HT1080 (cell line): ENCODE data around the gene HDAC3. TPM values are rescaled to one million over a fixed set of nuclear protein-coding genes. Genes with fewer than 3 reads are reported as not detected.

Experiments
- DNase-seq: peaks from one replicate; pipeline ENCODE4 v3.0.0-alpha.2; 2015; ENCODE audit warnings: low read depth
- small RNA-seq: library from RNA; depleted of rRNA; stranded (forward); fragments of <200 nt; gene quantifications from one replicate; pipeline ENCODE3, GENCODE V24; 2014
- total RNA-seq: library from RNA; depleted of rRNA; stranded (reverse); fragments of >200 nt; shearing (Covaris generic); gene quantifications from 2 replicates; pipeline ENCODE4 v1.2.3, GENCODE V29; 2014; rRNA removed

The HDAC3 gene
- total RNA-seq, 1 experiment from 2014 or later, result 104 TPM

DNA sequence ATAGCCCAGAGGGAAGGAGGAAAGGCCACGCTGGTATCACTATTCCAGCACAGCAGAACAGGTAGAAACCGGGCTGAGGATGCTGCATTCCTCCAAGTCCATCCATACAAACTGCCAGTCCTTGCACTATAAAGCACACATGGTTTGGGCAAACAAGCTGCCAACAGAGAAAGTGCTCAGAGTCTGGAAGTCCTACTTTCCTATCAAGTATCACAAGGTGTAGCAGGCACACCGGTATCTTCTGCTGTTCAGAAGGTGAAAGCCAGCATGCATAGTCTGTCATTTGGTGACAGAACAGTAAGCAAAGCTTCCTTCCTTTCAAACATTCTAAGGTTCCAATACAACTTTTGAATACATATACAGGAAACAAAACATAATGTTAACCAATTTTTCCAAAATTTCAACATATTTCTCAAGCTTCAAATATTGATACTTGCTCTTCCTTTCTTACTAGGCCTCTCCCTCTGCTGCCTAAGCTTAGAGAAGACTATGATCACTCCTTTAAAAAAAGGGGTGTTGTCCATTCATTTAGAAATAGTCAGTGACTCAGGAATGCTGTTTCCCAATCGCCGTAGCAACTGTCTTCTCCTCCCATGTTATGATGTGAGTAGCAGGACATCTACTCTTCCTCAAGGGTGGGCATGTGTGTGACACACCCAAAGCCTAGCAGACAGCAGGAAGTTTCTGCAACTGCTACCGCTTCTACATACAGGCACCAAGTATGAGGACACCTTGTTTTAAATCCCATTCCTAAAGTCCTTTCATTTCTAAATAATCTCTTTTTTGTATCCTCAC, 32.5 kb downstream of the HDAC3 start:
- peak; percentile 97 for DNase-seq

DNA sequence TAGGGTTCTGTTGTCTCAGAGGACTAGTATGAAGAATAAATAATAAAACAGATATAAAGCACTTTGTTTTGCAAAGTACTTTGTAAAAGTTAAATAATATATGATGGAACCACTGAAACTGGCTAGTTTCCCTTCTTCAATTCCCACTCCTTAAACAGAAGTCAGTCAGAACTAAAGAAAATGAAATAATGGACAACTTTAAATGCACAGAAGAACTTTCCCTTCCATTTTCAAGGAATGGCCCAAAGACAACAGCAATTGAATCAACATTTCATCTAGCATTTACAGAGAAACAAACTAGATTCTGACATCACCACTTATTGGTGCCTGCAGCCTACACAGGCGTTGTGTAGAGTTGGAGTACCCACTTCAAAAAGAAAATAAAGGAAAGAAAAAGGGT, 34.0 kb downstream of the HDAC3 start:
- DNase-seq, result no peak

DNA sequence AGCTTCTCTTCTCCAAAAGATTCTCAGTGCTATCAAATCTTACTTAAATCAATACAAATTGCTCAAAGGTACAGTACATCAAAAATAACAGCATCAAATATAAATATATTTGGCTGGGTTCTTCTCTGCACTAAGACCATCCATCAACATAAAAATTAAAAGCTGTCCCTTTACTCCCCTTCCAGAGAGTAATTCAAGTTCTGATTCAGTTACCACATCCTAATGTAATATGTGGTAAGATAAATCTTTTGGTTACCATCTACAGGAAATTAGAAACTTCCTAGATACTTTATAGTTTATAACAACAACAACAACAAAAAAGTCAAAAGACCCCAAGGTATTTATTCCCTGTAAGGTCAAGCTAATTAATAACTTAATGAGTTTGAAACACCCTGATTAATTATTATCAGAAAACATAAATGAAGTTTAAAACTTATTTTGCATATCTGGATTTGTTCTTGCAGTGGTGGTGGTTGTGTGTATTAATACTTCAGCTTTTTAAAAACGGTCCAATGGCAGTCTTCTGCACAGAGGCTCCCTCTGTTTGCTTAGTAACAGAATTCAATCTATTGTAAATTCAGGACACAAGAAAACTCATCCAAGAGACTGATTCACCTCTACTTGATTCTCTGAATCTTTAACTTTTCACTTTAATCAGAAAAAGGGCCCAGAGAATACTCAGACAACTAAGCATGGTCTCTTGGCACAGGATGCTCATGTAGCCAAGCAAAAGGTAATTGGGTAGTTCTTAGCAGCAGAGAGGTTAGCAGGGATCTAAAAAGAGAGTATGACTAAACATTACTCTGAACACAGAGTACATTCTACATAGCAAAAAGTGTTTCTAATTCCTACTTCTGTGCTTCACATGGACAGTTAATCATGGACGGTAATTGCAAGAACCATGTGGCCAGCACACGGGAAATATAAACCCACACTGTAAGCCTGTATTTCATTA, 38.0 kb downstream of the HDAC3 start:
- DNase-seq, result peak; percentile 48

DNA sequence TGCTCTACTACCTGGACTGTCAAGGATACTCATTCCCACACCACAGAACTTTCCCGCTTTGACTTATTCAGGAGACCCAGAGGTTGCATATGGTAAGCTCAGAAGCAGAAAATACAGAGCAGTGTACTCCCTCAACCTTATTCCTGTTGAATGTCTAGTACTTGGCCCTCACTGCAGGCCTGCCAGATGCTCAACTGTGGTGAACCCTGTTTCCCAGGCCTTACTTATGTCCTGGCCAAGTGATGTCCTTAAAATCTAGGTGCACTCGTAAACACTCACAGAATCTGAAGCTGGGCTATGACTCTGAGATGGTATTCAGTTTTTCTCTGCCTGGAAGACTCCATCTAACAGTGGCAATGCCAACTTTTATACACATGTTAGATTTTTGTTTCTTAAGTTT, 38.8 kb downstream of the HDAC3 start:
- no peak for DNase-seq

DNA sequence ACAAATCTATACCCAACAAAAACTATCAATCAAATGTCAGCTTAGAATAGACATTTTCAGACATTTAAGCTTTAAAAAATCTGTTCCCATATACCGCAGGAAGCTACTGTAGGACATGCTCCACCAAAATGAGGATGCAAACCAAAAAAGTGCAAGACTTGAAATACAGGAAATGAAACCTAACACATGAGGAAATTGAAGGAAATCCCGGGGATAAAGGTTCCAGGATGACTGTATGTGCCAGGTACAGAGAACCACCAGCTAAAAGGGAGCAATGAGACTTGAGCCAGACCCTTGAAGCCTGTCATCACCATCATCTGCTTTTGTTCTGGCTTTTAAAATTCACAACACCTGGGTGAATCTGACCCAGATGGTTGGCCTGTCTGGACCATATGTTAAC, 39.3 kb downstream of the HDAC3 start:
- DNase-seq, result peak; percentile 34

DNA sequence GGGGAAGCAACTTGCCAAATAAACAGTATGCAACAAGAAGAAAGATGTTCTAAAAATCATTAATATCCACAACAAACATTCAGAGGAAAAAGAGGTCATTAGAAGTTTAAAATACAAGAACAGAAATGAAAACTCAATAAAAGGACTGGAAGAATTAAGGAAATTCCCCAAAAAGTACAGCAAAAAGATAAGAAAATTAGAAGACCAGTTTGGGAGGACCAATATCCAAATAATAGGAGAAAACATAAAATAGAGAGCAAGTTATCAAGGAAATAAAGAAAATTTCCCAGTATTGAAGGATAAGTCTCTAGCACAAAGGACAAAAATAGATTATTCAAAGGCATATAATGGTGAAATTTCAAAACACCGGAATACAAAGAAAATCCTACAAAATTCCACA, 39.8 kb downstream of the HDAC3 start:
- no peak for DNase-seq

DNA sequence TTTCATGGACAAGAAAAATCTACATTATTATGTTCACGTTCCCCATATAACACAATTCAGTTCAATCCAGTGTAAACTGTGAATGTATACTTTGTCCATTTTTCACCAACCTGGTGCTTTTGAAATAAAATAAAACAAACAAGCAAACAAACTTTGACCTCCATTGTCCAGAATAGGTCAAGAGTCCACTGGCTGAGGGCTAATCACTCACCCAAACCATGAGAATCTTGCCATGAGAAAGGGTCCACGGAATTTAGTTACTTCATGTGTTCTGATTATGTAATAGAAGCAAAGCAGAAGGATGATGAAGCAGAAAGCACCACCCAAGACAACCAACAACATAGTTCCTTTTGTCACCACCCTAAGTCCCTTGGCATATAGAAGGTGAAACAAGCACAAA, 46.5 kb downstream of the HDAC3 start:
- no peak for DNase-seq

DNA sequence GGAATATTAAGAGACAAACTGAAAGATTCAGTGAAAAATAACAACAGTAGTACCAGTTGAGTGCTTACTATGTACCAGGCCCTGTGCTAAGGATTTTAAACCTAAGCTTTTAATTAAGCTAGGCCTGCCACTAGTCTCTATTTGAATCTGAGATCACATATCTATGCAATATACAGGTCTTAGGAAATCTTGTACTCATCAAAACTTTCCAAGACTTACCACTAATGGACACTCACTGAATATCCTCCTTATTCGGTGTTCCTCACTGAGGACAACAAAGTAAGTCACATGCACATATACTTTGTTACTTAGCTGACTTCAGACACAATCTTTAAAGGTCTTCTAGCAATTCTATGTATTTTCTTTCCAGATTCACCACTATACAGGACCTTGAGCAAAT, 50.4 kb downstream of the HDAC3 start:
- no peak for DNase-seq

DNA sequence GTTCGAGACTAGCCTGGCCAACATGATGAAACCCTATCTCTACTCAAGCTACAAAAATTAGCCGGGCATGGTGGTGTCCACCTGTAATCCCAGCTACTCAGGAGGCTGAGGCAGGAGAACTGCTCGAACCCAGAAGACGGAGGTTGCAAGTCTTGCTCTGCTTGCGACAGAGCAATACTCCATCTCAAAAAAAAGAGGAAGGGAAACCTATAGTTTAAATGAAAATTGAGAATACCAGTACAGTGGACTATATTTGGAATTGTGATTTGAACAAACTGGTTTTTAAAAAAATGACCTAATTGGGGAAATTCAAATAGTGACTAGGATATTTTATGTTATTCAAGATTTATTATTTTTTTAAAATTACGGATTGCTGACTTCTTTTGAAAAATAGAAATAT, 51.1 kb downstream of the HDAC3 start:
- no peak for DNase-seq

DNA sequence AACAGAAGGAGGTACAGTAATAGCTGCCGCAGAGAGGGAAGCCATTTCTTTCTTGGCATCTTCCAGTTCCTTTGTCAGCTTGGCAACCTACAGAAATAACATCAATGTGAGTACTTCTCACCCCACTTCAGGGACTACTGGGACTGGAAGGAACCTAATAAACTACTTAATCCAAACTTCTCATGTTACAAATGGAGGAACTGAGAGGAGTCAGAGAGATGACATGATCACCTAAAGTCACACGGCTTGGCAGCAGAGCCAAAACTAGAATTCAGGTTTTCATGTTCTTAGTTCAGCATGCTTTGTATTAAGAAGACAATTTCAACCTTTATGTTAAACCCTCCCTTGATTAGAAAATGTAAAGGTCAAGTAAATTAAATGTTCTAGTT, 62.5 kb downstream of the HDAC3 start:
- DNase-seq, result no peak

DNA sequence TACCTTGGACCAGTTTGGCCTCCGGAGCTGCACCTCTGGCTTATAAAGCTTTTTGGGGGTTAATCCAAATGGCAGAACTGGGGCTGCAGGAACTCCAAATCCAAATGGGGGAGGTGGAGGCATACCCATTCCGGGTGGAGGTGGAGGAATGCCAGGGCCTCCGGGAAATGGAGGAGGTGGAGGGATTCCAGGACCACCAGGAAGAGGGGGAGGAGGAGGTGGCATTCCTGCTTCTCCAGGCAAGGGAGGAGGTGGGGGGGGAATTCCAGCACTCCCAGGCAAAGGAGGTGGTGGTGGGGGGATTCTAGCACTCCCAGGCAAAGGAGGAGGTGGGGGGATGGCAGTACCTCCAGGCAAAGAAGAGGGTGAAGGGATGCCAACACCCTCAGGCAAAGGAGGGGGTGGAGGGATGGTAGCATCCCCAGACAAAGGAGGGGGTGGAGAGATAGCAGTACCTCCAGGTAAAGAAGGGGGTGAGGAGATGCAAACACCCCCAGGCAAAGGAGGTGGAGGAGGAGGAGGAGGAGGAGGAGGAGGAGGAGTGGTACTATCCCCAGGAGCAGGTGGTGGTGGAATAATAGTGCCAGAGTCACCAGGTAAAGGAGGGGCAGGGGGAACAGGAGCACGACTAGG, 63.0 kb downstream of the HDAC3 start:
- no peak for DNase-seq

Small RNA genes within 50 kb of the gene (small RNA-seq; reads per million reads assigned to genes)
- not detected for gene RPS27AP10

Other genes with a start within 250 kb of the HDAC3 start
- gene PCDHGB4, start 249.2 kb downstream of the HDAC3 start, total RNA-seq, result 9.9 and 10.2 TPM in 2 replicates
- gene PCDHGA8, start 244.2 kb downstream of the HDAC3 start, total RNA-seq, result 0.17 and 0.61 TPM in 2 replicates
- 0.37 and 0.55 TPM in 2 replicates for gene PCDHGB5, start 238.9 kb downstream of the HDAC3 start, total RNA-seq
- 0.23 and 0.29 TPM in 2 replicates for gene PCDHGA9, start 234.1 kb downstream of the HDAC3 start, total RNA-seq
- 0.10 and 0.20 TPM in 2 replicates for gene PCDHGB6, start 228.8 kb downstream of the HDAC3 start, total RNA-seq
- 0.80 and 0.90 TPM in 2 replicates for gene PCDHGA10, start 223.9 kb downstream of the HDAC3 start, total RNA-seq
- gene PCDHGB7, start 219.2 kb downstream of the HDAC3 start, total RNA-seq, result 0.47 and 0.53 TPM in 2 replicates
- gene PCDHGA11, start 215.8 kb downstream of the HDAC3 start, total RNA-seq, result 0.42 and 0.50 TPM in 2 replicates
- gene PCDHGA12, start 206.3 kb downstream of the HDAC3 start, total RNA-seq, result 0.66 and 0.70 TPM in 2 replicates
- gene PCDHGC3, start 160.9 kb downstream of the HDAC3 start, total RNA-seq, result 36.5 and 44.6 TPM in 2 replicates
- 0.14 and 0.33 TPM in 2 replicates for gene PCDHGC4, start 151.8 kb downstream of the HDAC3 start, total RNA-seq
- 0.87 and 1.4 TPM in 2 replicates for gene PCDHGC5, start 147.8 kb downstream of the HDAC3 start, total RNA-seq
- 60.8 and 62.0 TPM in 2 replicates for gene DIAPH1, start 17.8 kb downstream of the HDAC3 start, total RNA-seq
- gene RELL2, start 148 bp upstream of the HDAC3 start, total RNA-seq, result 13.1 and 15.3 TPM in 2 replicates
- 7.2 and 7.5 TPM in 2 replicates for gene FCHSD1, start 14.6 kb upstream of the HDAC3 start, total RNA-seq
- gene ARAP3, start 45.4 kb upstream of the HDAC3 start, total RNA-seq, result 4.6 and 4.8 TPM in 2 replicates
- gene PCDH1, start 241.6 kb upstream of the HDAC3 start, total RNA-seq, result 4.0 and 4.4 TPM in 2 replicates